Measurements from ENCODE around the gene SLCO3A1. TPM values are rescaled to one million over a fixed set of nuclear protein-coding genes. Genes with fewer than 3 reads are reported as not detected.

The SLCO3A1 gene
- total and polyA plus RNA-seq, 2 of the 8 experiments (the other 6 are each of a cell fraction or from before 2014, with no cell fraction given) = 15.1 to 20.4 TPM

GRCh38 chr15:91892436-91892835 lies 38.9 kb downstream of the SLCO3A1 start:
- Histone ChIP-seq H3K27ac (ENCODE audit: low read depth, low read length) (no peak overlapping the region), H3K79me1 (ENCODE audit: low read depth, low read length) (no peaks in the 10 kb centered on the region; the same call in 1 of the 2 replicates), H3K4me2 (ENCODE audit: insufficient read depth in 1 of 2, low read depth in 2 of 2, low read length in 2 of 2) (no peak overlapping the region), H4K91ac (replicated peaks; ENCODE audit: insufficient read length, low read length) (no peak overlapping the region), H2BK5ac (ENCODE audit: low read depth, low read length) (no peak overlapping the region), H3K36me3 (ENCODE audit: control insufficient read depth in 2 of 4, insufficient read depth in 4 of 4, low read length in 3 of 4) (no peaks in the 10 kb centered on the region), H2BK15ac (ENCODE audit: low read length) (no peak overlapping the region), H3K23ac (ENCODE audit: insufficient read length) (no peak overlapping the region), H3K9ac (replicated peaks in 1 of 4; ENCODE audit: extremely low read depth in 1 of 4, low read depth in 3 of 4, low read length in 3 of 4) (no peak overlapping the region), H2BK120ac (replicated peaks; ENCODE audit: low read depth, low read length) (no peak overlapping the region), H4K5ac (ENCODE audit: insufficient read length, low read depth, low read length) (no peak overlapping the region), H3K4ac (replicated peaks; ENCODE audit: insufficient read length, low read depth, low read length) (no peak overlapping the region), H3K14ac (ENCODE audit: insufficient read length) (no peak overlapping the region), H3K4me1 (replicated peaks in 1 of 4; ENCODE audit: control insufficient read depth in 3 of 4, insufficient read depth in 4 of 4, low read length in 3 of 4) (peaks cover 0 to 11% (median 4%) of the 10 kb centered on the region in 4 experiments; a peak in 4 of 7 replicates), H2BK12ac (ENCODE audit: low read depth, low read length) (no peak overlapping the region), H3K56ac (replicated peaks; ENCODE audit: insufficient read length, low read depth, low read length) (no peak overlapping the region), H3K18ac (ENCODE audit: extremely low read depth, low read length) (no peak overlapping the region), H4K20me1 (replicated peaks in 1 of 2; ENCODE audit: control insufficient read depth in 1 of 2, insufficient read depth in 2 of 2, low read length in 2 of 2) (no peaks in the 10 kb centered on the region), H2BK20ac (ENCODE audit: low read length) (no peak overlapping the region), H3K79me2 (ENCODE audit: control insufficient read depth in 1 of 2, insufficient read depth in 2 of 2, low read length in 2 of 2) (0 out of 4 replicates have a peak, but pooled peaks cover 0 to 3% of the 10 kb centered on the region in 2 experiments), H3K27me3 (replicated peaks in 1 of 4; ENCODE audit: control insufficient read depth in 3 of 4, extremely low read depth in 1 of 4, insufficient read depth in 3 of 4, low read length in 3 of 4) (no peaks in the 10 kb centered on the region), H3K9me3 (ENCODE audit: insufficient read depth in 2 of 2, low read depth in 1 of 2, low read length in 1 of 2) (no peaks in the 10 kb centered on the region), H2AK5ac (ENCODE audit: low read depth, low read length) (no peak overlapping the region), H2AFZ (ENCODE audit: low read length) (no peak overlapping the region), H3K23me2 (ENCODE audit: low read depth, low read length) (no peaks in the 10 kb centered on the region), H4K8ac (ENCODE audit: extremely low read depth, insufficient read depth, low read length) (no peak overlapping the region), H3K4me3 (ENCODE audit: extremely low read depth in 1 of 4, insufficient read depth in 2 of 4, low read depth in 3 of 4, low read length in 4 of 4) (no peak overlapping the region)
- CTCF ChIA-PET (ENCODE audit: partially characterized antibody) = interaction anchor here (1.1 to 3.8 kb wide), 4 partner anchors 36 to 186 kb away, joined by 3 to 18 read pairs (median 4); no protein-coding TSS in a partner anchor
- FAIRE-seq (no peak), DNase-seq (ENCODE audit: low read depth in 1 of 2, low spot score in 2 of 2) (peak in 1 of 2 experiments; percentile 17)
- POLR2A ChIA-PET (ENCODE audit: partially characterized antibody) = no interaction called here
- 87% methylated on average over 5 of the region's 5 CpGs; no CpG with 5 or more reads in 1 of the 2 experiments for WGBS, 2 experiments (ENCODE audit: extremely low coverage in 1 of 2, insufficient coverage in 1 of 2, insufficient read length in 1 of 2, insufficient replicate concordance in 2 of 2, low coverage in 1 of 2, low lambda C conversion rate in 2 of 2, missing lambda C conversion rate in 1 of 2)
- TF ChIP-seq POLR2AphosphoS5 (IDR thresholded peaks at IDR 0.05; ENCODE audit: low read depth, low read length) = no peak
- TF ChIP-seq SUZ12 (IDR thresholded peaks at IDR 0.05; ENCODE audit: low read length) = no peak
- no peak for TF ChIP-seq CTBP2 (IDR thresholded peaks at IDR 0.05; ENCODE audit: borderline replicate concordance, insufficient read depth, insufficient read length, low read length)
- no peak for TF ChIP-seq NANOG (IDR thresholded peaks at IDR 0.05; ENCODE audit: insufficient read depth, low read depth, low read length, poor library complexity, severe bottlenecking)
- TF ChIP-seq CHD2 (IDR thresholded peaks at IDR 0.05; ENCODE audit: low read length) = no peak
- no peak for TF ChIP-seq EGR1 (IDR thresholded peaks at IDR 0.05; ENCODE audit: borderline replicate concordance, low read depth, low read length)
- TF ChIP-seq SAP30 (IDR thresholded peaks at IDR 0.05; ENCODE audit: insufficient read depth, insufficient replicate concordance, low read length) = no peak
- no peak for TF ChIP-seq EZH2 (IDR thresholded peaks at IDR 0.05; ENCODE audit: low read depth, low read length, severe bottlenecking)
- no peak for TF ChIP-seq SIX5 (IDR thresholded peaks at IDR 0.05; ENCODE audit: low read depth, low read length)
- TF ChIP-seq, protein P1, sequence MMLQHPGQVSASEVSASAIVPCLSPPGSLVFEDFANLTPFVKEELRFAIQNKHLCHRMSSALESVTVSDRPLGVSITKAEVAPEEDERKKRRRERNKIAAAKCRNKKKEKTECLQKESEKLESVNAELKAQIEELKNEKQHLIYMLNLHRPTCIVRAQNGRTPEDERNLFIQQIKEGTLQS (IDR thresholded peaks at IDR 0.05; ENCODE audit: insufficient read depth, low read depth, low read length) = no peak
- no peak for TF ChIP-seq CHD1 (IDR thresholded peaks at IDR 0.05; ENCODE audit: low read depth, low read length)
- no peak for TF ChIP-seq RXRA (IDR thresholded peaks at IDR 0.05; ENCODE audit: insufficient read depth, low read depth, low read length)
- TF ChIP-seq GABPA (IDR thresholded peaks at IDR 0.05; ENCODE audit: borderline replicate concordance, insufficient read depth, low read length) = no peak
- TF ChIP-seq POLR2A (IDR thresholded peaks at IDR 0.05; ENCODE audit: control extremely low read depth in 1 of 2, low read depth in 2 of 2, low read length in 2 of 2) = no peak
